ENCODE measurements around the gene SPTY2D1.

GRCh38 chr11:18575361-18575760, 58.8 kb downstream of the SPTY2D1 start:
- TF ChIP-seq, protein P1, sequence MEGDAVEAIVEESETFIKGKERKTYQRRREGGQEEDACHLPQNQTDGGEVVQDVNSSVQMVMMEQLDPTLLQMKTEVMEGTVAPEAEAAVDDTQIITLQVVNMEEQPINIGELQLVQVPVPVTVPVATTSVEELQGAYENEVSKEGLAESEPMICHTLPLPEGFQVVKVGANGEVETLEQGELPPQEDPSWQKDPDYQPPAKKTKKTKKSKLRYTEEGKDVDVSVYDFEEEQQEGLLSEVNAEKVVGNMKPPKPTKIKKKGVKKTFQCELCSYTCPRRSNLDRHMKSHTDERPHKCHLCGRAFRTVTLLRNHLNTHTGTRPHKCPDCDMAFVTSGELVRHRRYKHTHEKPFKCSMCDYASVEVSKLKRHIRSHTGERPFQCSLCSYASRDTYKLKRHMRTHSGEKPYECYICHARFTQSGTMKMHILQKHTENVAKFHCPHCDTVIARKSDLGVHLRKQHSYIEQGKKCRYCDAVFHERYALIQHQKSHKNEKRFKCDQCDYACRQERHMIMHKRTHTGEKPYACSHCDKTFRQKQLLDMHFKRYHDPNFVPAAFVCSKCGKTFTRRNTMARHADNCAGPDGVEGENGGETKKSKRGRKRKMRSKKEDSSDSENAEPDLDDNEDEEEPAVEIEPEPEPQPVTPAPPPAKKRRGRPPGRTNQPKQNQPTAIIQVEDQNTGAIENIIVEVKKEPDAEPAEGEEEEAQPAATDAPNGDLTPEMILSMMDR (IDR thresholded peaks at IDR 0.05) = no peak
- TF ChIP-seq ZFX (IDR thresholded peaks at IDR 0.05; ENCODE audit: borderline replicate concordance) = no peak

All from 22Rv1 (cell line).